Body of pancreas (tissue), 4 donors: ENCODE data around the gene ADCY5. TPM values are rescaled to one million over a fixed set of nuclear protein-coding genes. Genes with fewer than 3 reads are reported as not detected.
A peak's percentile ranks its signal among the peaks of the same experiment; 100 is the strongest.

Experiments used
- ATAC-seq: fragments of 150-250 bp; one replicate; pipeline ENCODE4 v1.9.1; 2016
- DNase-seq, 4 donors: peaks; one replicate each; pipeline ENCODE4 v3.0.0-alpha.2; 2019
- H3K27ac ChIP-seq, 4 donors: fragments of 200-600 bp; sonication (generic); 1 replicate in 3 of 4; 2 replicates in 1 of 4; pipeline versions ENCODE4 v1.5.1 to v1.6.1; 2016 to 2019; ENCODE audit warnings: mild to moderate bottlenecking in 1 of 4, mixed read lengths in 1 of 4, moderate library complexity in 1 of 4
- H3K27me3 ChIP-seq, 2 donors: fragments of 200-600 bp; sonication (generic); one replicate each; pipeline ENCODE4 v1.6.0; 2016; ENCODE audit warnings: mild to moderate bottlenecking in 1 of 2
- H3K36me3 ChIP-seq, 2 donors: fragments of 200-600 bp; sonication (generic); replicated peaks in 1 of 2; 2 replicates each; pipeline ENCODE4 v1.5.1; 2016; ENCODE audit warnings: low read depth in 2 of 2; ENCODE audit not compliant: insufficient read depth in 1 of 2
- H3K4me1 ChIP-seq: fragments of 200-600 bp; sonication (generic); one replicate; pipeline ENCODE4 v1.6.0; 2016
- H3K4me3 ChIP-seq, 2 donors: fragments of 200-600 bp; sonication (generic); 1 replicate in 1 of 2; 2 replicates in 1 of 2; pipeline ENCODE4 v1.5.1; 2016 to 2019
- H3K9me3 ChIP-seq, 3 donors: fragments of 200-600 bp; sonication (generic); 1 replicate in 2 of 3; 2 replicates in 1 of 3; pipeline ENCODE4 v1.5.1; 2016
- CTCF ChIP-seq, 7 experiments: fragments of 450-650 bp in 4 of 7; fragments of 200-600 bp in 3 of 7; sonication (generic) in 3 of 7; IDR thresholded peaks; one replicate each; pipeline ENCODE4 v1.5.1; 2016 to 2019; ENCODE audit warnings: antibody characterized with exemption in 7 of 7
- POLR2A ChIP-seq, 3 donors: fragments of 450-650 bp; IDR thresholded peaks; one replicate each; pipeline ENCODE4 v1.6.1; 2016; ENCODE audit warnings: antibody characterized with exemption in 3 of 3, mild to moderate bottlenecking in 2 of 3
- WGBS, 2 donors: methylation state at CpG; one replicate each; pipeline ENCODE4 v1.1.5; 2017; 5-methylcytosine and 5-hydroxymethylcytosine counted together
- intact Hi-C: fragments of 100-400 bp; cut with DNase I; formaldehyde crosslinking; loops from one replicate; pipeline ENCODE4 v1.15.1; 2023
- total RNA-seq, 2 donors: library from RNA; depleted of rRNA; stranded (reverse); fragments of >200 nt; gene quantifications; one replicate each; pipeline ENCODE4 v1.1.0, GENCODE V29; 2016

The ADCY5 gene
- total RNA-seq, 2 donors from 2014 or later: 10.6 to 18.8 TPM

- Histone ChIP-seq H3K4me1 (peaks cover 15% of the 10 kb centered on the region), H3K4me3 (no peak overlapping the region), H3K36me3 (no peaks in the 10 kb centered on the region), H3K9me3 (no peaks in the 10 kb centered on the region), H3K27ac (no peak overlapping the region), H3K27me3 (peaks cover 0 to 15% of the 10 kb centered on the region in 2 donors)
- intact Hi-C loops: no loop called here
- 44 to 61% methylated on average over 3 of the region's 3 CpGs for WGBS, 2 donors
- DNase-seq (no peak), ATAC-seq (no peak)
- TF ChIP-seq CTCF (IDR thresholded peaks at IDR 0.05) (no peak), POLR2A (IDR thresholded peaks at IDR 0.05) (no peak)
These were observed 4.8 kb upstream of the ADCY5 start for GRCh38 chr3:123453675-123454074.

- intact Hi-C loops: no loop called here
- TF ChIP-seq POLR2A (IDR thresholded peaks at IDR 0.05) (no peak), CTCF (IDR thresholded peaks at IDR 0.05) (no peak)
- ATAC-seq: no peak
- DNase-seq: no peak
- no peaks in the 10 kb centered on the region for H3K9me3 ChIP-seq
- H3K36me3 ChIP-seq: no peaks in the 10 kb centered on the region
- WGBS, 2 donors: 70 to 77% methylated on average over 4 of the region's 4 CpGs
- H3K4me3 ChIP-seq: no peak overlapping the region
- peaks cover 0 to 21% of the 10 kb centered on the region in 2 donors for H3K27me3 ChIP-seq
- no peak overlapping the region for H3K27ac ChIP-seq
- peaks cover 22% of the 10 kb centered on the region for H3K4me1 ChIP-seq
These were observed 2.3 kb upstream of the ADCY5 start for GRCh38 chr3:123451186-123451585.

- peak overlapping the region in 2 of 4 donors; percentile 62 to 80 for H3K27ac ChIP-seq
These were observed 1.2 kb upstream of the ADCY5 start for GRCh38 chr3:123449997-123450604.

GRCh38 chr3:123449102-123449996 is 459 bp upstream of the ADCY5 start:
- Histone ChIP-seq H3K27ac (peak overlapping the region in 3 of 4 donors; percentile 62 to 80 (median 77)), H3K4me1 (peaks cover 22% of the 10 kb centered on the region), H3K27me3 (peaks cover 0 to 21% of the 10 kb centered on the region in 2 donors), H3K36me3 (no peaks in the 10 kb centered on the region), H3K9me3 (no peaks in the 10 kb centered on the region), H3K4me3 (peak overlapping the region; percentile 24 to 43)
- ATAC-seq (peak; percentile 60), DNase-seq (peak; percentile 13 to 41 (median 26))
- TF ChIP-seq POLR2A (IDR thresholded peaks at IDR 0.05): no peak
- TF ChIP-seq CTCF (IDR thresholded peaks at IDR 0.05): no peak
- 0 to 1% methylated on average over 5 to 71 of the region's 114 CpGs for WGBS, 2 donors
- intact Hi-C loops: no loop called here

More at GRCh38 chr3:123449997-123450604, 1.2 kb upstream of the ADCY5 start:
- peak; percentile 4 for ATAC-seq
- peaks cover 22% of the 10 kb centered on the region for H3K4me1 ChIP-seq
- no peak for TF ChIP-seq CTCF (IDR thresholded peaks at IDR 0.05)
- H3K9me3 ChIP-seq: no peaks in the 10 kb centered on the region
- H3K27me3 ChIP-seq: peaks cover 0 to 21% of the 10 kb centered on the region in 2 donors
- WGBS, 2 donors: 18 to 22% methylated on average over 28 to 33 of the region's 33 CpGs
- H3K36me3 ChIP-seq: no peaks in the 10 kb centered on the region
- peak overlapping the region in 1 of 2 donors; percentile 11 for H3K4me3 ChIP-seq
- intact Hi-C loops: no loop called here
- peak in 2 of 4 donors; percentile 18 to 19 for DNase-seq
